WTC11 (cell line): ENCODE data around the gene MRPS5. TPM values are rescaled to one million over a fixed set of nuclear protein-coding genes. Genes with fewer than 3 reads are reported as not detected.

Experiments
- ATAC-seq: fragments of 200-7000 bp; cut with Tn5 transposase; 2 replicates; pipeline ENCODE4 v1.10.0; 2021; ENCODE audit warnings: mild to moderate bottlenecking, moderate library complexity
- CTCF ChIA-PET: fragments of 300-600 bp; sonication (Branson Sonifier 250); formaldehyde crosslinking; loops from one replicate; lab custom pipeline; 2021; ENCODE audit warnings: antibody characterized with exemption; lab: Charles Lee
- POLR2A ChIA-PET: fragments of 350-600 bp; sonication (Branson Sonifier 250); formaldehyde crosslinking; loops from one replicate; lab custom pipeline; 2021; ENCODE audit warnings: antibody characterized with exemption; lab: Charles Lee
- DNase-seq: peaks from one replicate; pipeline ENCODE4 v3.0.0; 2021; ENCODE audit warnings: low spot score
- H3K27ac Mint-ChIP-seq: 2 replicates; pipeline ENCODE4 v1.8.0; 2021; ENCODE audit warnings: mixed read lengths
- H3K27me3 Mint-ChIP-seq: 2 replicates; pipeline ENCODE4 v1.8.0; 2021; ENCODE audit warnings: low read depth, mild to moderate bottlenecking, moderate library complexity, mixed read lengths
- H3K36me3 Mint-ChIP-seq: 2 replicates; pipeline ENCODE4 v1.8.0; 2021; ENCODE audit warnings: mixed read lengths
- H3K4me1 Mint-ChIP-seq: 2 replicates; pipeline ENCODE4 v1.8.0; 2022; ENCODE audit warnings: mixed read lengths
- H3K4me3 Mint-ChIP-seq: 2 replicates; pipeline ENCODE4 v1.8.0; 2021; ENCODE audit warnings: mild to moderate bottlenecking, moderate library complexity, mixed read lengths
- H3K9me3 Mint-ChIP-seq: 2 replicates; pipeline ENCODE4 v1.8.0; 2021; ENCODE audit warnings: mixed read lengths
- CREB1 ChIP-seq: sonication (generic); formaldehyde crosslinking; IDR thresholded peaks from 2 replicates; pipeline ENCODE4 v1.8.0; 2023; ENCODE audit warnings: mild to moderate bottlenecking, missing genetic modification reagents
- CREM ChIP-seq: sonication (generic); formaldehyde crosslinking; IDR thresholded peaks from 2 replicates; pipeline ENCODE4 v1.8.1; 2022; ENCODE audit warnings: mild to moderate bottlenecking, missing genetic modification reagents, moderate library complexity
- EMX1 ChIP-seq: fragments of 250-450 bp; sonication (Bioruptor Pico); IDR thresholded peaks from 2 replicates; pipeline ENCODE4 v1.8.0; 2021; ENCODE audit warnings: mild to moderate bottlenecking
- JAZF1 ChIP-seq: fragments of 250-450 bp; sonication (Bioruptor Pico); IDR thresholded peaks from 2 replicates; pipeline ENCODE4 v1.9.0; 2021; ENCODE audit warnings: moderate library complexity, mild to moderate bottlenecking, inconsistent platforms
- JUN ChIP-seq: sonication (generic); formaldehyde crosslinking; IDR thresholded peaks from 2 replicates; pipeline ENCODE4 v1.8.0; 2023; ENCODE audit warnings: mild to moderate bottlenecking, missing genetic modification reagents
- MYBL2 ChIP-seq: sonication (generic); formaldehyde crosslinking; IDR thresholded peaks from 2 replicates; pipeline ENCODE4 v1.8.1; 2023; ENCODE audit warnings: mild to moderate bottlenecking, moderate library complexity, missing genetic modification reagents
- NR3C1 ChIP-seq: sonication (generic); formaldehyde crosslinking; conservative IDR thresholded peaks from 2 replicates; pipeline ENCODE4 v1.8.1; 2023; ENCODE audit warnings: low read depth, mild to moderate bottlenecking, missing genetic modification reagents
- SMAD3 ChIP-seq: sonication (generic); formaldehyde crosslinking; IDR thresholded peaks from 2 replicates; pipeline ENCODE4 v1.8.0; 2022; ENCODE audit warnings: missing genetic modification reagents, mild to moderate bottlenecking, borderline replicate concordance
- ZNF138 ChIP-seq: sonication (generic); formaldehyde crosslinking; conservative IDR thresholded peaks from 2 replicates; pipeline ENCODE4 v1.8.1; 2022; ENCODE audit warnings: mild to moderate bottlenecking, moderate library complexity, missing genetic modification reagents
- ZNF317 ChIP-seq: sonication (generic); formaldehyde crosslinking; IDR thresholded peaks from 2 replicates; pipeline ENCODE4 v1.8.1; 2023; ENCODE audit warnings: low read depth, mild to moderate bottlenecking, moderate library complexity, missing genetic modification reagents, borderline replicate concordance
- total RNA-seq: library from RNA; stranded (reverse); gene quantifications from 3 replicates; pipeline ENCODE4 v1.2.3, GENCODE V29; 2021
- TF ChIP-seq, protein P1 (sequence below): sonication (generic); formaldehyde crosslinking; conservative IDR thresholded peaks from 2 replicates; pipeline ENCODE4 v1.8.1; 2023; ENCODE audit warnings: mild to moderate bottlenecking, low read depth, missing genetic modification reagents, moderate library complexity
- TF ChIP-seq, protein P2 (sequence below): sonication (generic); formaldehyde crosslinking; IDR thresholded peaks from 2 replicates; pipeline ENCODE4 v1.8.0; 2023; ENCODE audit warnings: missing genetic modification reagents
- TF ChIP-seq, protein P3 (sequence below): sonication (generic); formaldehyde crosslinking; IDR thresholded peaks from 2 replicates; pipeline ENCODE4 v1.8.1; 2022; ENCODE audit warnings: mild to moderate bottlenecking, missing genetic modification reagents, moderate library complexity, borderline replicate concordance
- TF ChIP-seq, protein P4 (sequence below): sonication (generic); formaldehyde crosslinking; IDR thresholded peaks from 2 replicates; pipeline ENCODE4 v1.8.0; 2023; ENCODE audit warnings: missing genetic modification reagents, mild to moderate bottlenecking, borderline replicate concordance
- TF ChIP-seq, protein P5 (sequence below): fragments of 250-450 bp; sonication (Bioruptor Pico); IDR thresholded peaks from 2 replicates; pipeline ENCODE4 v1.8.0; 2021; ENCODE audit warnings: mild to moderate bottlenecking
- TF ChIP-seq, protein P6 (sequence below): fragments of 250-450 bp; sonication (Bioruptor Pico); conservative IDR thresholded peaks from 2 replicates; pipeline ENCODE4 v1.9.0; 2021; ENCODE audit warnings: mild to moderate bottlenecking
- TF ChIP-seq, protein P7 (sequence below): fragments of 250-450 bp; sonication (Bioruptor Pico); IDR thresholded peaks from 2 replicates; pipeline ENCODE4 v1.9.0; 2021; ENCODE audit warnings: mild to moderate bottlenecking
- TF ChIP-seq, protein P8 (sequence below): sonication (generic); formaldehyde crosslinking; IDR thresholded peaks from 2 replicates; pipeline ENCODE4 v1.8.1; 2022; ENCODE audit warnings: missing genetic modification reagents, borderline replicate concordance

The MRPS5 gene
- total RNA-seq, 1 experiment from 2014 or later, result 70.3 TPM

DNA sequence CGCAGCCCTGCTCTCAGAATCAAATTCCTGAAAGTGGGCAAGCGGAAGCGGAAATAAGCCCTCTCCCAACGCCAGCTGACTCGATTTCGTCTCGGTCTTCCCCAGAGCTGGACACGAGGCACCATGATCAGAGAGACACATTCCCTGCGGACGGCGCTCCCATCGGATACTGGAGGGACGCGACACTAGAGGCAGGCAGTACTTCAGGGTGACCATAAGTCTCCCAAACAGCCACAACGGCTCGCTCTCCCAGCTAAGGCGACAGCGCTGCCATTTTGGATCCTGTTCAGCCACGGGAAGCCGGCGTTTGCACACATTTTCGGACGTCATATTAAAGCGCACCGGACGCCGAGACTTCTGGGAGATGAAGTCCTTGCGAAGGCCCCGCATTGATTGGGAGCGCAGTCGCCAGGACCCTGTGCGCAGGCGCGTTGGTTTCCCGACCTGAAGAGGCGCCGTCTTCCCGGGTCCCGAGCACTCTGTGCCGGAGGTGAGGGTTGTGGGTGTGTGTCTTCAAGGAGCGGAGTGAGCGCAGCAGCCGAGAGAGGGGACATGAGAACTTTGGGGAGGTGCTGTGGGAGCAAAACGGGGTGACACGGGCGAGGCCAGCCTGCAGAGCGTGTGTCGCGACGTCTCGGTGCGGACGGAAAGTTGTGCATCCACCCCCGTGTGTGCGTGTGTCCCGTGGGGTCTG lies 43.9 kb upstream of the MRPS5 start, which contains the start of gene ZNF2:
ZNF2 (plus strand) TSS at position 439 of the 694 bp plus-strand sequence. CDS start 10,418 bp downstream, outside the sequence.
- peak; percentile 98 for DNase-seq
- H3K4me1 Mint-ChIP-seq, result peaks cover 20% of the 10 kb centered on the region
- ChIA-PET POLR2A (interaction anchor here (0.6 to 1.7 kb wide), 2 partner anchors 44 to 79 kb away, joined by 4 to 6 read pairs; partner anchors contain the start of gene MRPS5), CTCF (interaction anchor here (0.6 to 2.6 kb wide), 6 partner anchors 40 to 228 kb away, joined by 3 to 9 read pairs (median 4); no protein-coding TSS in a partner anchor)
- peak; percentile 99 for ATAC-seq
- no peaks in the 10 kb centered on the region for H3K9me3 Mint-ChIP-seq
- H3K36me3 Mint-ChIP-seq, result no peaks in the 10 kb centered on the region
- H3K4me3 Mint-ChIP-seq, result peak within 1 kb of the TSS; percentile 98
- H3K27ac Mint-ChIP-seq, result peak within 1 kb of the TSS; percentile 96
- peaks cover 1% of the 10 kb centered on the region; the same call in 1 of the 2 replicates for H3K27me3 Mint-ChIP-seq
- TF ChIP-seq NR3C1 (CRISPR knock-in tag) (no peak), ZNF317 (CRISPR knock-in tag) (no peak), CREM (CRISPR knock-in tag) (peak; percentile 96), MYBL2 (CRISPR knock-in tag) (no peak), JUN (peak; percentile 55; the same call in 1 of the 2 replicates), CREB1 (0 out of 2 replicates have a peak, but pooled peaks have one; percentile 35), ZNF138 (no peak), JAZF1 (no peak), EMX1 (no peak), SMAD3 (0 out of 2 replicates have a peak, but pooled peaks have one; percentile 79)
- TF ChIP-seq, protein P1, sequence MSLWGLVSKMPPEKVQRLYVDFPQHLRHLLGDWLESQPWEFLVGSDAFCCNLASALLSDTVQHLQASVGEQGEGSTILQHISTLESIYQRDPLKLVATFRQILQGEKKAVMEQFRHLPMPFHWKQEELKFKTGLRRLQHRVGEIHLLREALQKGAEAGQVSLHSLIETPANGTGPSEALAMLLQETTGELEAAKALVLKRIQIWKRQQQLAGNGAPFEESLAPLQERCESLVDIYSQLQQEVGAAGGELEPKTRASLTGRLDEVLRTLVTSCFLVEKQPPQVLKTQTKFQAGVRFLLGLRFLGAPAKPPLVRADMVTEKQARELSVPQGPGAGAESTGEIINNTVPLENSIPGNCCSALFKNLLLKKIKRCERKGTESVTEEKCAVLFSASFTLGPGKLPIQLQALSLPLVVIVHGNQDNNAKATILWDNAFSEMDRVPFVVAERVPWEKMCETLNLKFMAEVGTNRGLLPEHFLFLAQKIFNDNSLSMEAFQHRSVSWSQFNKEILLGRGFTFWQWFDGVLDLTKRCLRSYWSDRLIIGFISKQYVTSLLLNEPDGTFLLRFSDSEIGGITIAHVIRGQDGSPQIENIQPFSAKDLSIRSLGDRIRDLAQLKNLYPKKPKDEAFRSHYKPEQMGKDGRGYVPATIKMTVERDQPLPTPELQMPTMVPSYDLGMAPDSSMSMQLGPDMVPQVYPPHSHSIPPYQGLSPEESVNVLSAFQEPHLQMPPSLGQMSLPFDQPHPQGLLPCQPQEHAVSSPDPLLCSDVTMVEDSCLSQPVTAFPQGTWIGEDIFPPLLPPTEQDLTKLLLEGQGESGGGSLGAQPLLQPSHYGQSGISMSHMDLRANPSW (CRISPR knock-in tag), result no peak
- TF ChIP-seq, protein P2, sequence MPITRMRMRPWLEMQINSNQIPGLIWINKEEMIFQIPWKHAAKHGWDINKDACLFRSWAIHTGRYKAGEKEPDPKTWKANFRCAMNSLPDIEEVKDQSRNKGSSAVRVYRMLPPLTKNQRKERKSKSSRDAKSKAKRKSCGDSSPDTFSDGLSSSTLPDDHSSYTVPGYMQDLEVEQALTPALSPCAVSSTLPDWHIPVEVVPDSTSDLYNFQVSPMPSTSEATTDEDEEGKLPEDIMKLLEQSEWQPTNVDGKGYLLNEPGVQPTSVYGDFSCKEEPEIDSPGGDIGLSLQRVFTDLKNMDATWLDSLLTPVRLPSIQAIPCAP (CRISPR knock-in tag), result peak; percentile 61
- TF ChIP-seq, protein P3, sequence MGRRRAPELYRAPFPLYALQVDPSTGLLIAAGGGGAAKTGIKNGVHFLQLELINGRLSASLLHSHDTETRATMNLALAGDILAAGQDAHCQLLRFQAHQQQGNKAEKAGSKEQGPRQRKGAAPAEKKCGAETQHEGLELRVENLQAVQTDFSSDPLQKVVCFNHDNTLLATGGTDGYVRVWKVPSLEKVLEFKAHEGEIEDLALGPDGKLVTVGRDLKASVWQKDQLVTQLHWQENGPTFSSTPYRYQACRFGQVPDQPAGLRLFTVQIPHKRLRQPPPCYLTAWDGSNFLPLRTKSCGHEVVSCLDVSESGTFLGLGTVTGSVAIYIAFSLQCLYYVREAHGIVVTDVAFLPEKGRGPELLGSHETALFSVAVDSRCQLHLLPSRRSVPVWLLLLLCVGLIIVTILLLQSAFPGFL (CRISPR knock-in tag), result no peak
- TF ChIP-seq, protein P4, sequence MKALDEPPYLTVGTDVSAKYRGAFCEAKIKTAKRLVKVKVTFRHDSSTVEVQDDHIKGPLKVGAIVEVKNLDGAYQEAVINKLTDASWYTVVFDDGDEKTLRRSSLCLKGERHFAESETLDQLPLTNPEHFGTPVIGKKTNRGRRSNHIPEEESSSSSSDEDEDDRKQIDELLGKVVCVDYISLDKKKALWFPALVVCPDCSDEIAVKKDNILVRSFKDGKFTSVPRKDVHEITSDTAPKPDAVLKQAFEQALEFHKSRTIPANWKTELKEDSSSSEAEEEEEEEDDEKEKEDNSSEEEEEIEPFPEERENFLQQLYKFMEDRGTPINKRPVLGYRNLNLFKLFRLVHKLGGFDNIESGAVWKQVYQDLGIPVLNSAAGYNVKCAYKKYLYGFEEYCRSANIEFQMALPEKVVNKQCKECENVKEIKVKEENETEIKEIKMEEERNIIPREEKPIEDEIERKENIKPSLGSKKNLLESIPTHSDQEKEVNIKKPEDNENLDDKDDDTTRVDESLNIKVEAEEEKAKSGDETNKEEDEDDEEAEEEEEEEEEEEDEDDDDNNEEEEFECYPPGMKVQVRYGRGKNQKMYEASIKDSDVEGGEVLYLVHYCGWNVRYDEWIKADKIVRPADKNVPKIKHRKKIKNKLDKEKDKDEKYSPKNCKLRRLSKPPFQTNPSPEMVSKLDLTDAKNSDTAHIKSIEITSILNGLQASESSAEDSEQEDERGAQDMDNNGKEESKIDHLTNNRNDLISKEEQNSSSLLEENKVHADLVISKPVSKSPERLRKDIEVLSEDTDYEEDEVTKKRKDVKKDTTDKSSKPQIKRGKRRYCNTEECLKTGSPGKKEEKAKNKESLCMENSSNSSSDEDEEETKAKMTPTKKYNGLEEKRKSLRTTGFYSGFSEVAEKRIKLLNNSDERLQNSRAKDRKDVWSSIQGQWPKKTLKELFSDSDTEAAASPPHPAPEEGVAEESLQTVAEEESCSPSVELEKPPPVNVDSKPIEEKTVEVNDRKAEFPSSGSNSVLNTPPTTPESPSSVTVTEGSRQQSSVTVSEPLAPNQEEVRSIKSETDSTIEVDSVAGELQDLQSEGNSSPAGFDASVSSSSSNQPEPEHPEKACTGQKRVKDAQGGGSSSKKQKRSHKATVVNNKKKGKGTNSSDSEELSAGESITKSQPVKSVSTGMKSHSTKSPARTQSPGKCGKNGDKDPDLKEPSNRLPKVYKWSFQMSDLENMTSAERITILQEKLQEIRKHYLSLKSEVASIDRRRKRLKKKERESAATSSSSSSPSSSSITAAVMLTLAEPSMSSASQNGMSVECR (CRISPR knock-in tag), result peak; percentile 12; the same call in 1 of the 2 replicates
- TF ChIP-seq, protein P5, sequence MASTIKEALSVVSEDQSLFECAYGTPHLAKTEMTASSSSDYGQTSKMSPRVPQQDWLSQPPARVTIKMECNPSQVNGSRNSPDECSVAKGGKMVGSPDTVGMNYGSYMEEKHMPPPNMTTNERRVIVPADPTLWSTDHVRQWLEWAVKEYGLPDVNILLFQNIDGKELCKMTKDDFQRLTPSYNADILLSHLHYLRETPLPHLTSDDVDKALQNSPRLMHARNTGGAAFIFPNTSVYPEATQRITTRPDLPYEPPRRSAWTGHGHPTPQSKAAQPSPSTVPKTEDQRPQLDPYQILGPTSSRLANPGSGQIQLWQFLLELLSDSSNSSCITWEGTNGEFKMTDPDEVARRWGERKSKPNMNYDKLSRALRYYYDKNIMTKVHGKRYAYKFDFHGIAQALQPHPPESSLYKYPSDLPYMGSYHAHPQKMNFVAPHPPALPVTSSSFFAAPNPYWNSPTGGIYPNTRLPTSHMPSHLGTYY (CRISPR knock-in tag), result no peak
- TF ChIP-seq, protein P6, sequence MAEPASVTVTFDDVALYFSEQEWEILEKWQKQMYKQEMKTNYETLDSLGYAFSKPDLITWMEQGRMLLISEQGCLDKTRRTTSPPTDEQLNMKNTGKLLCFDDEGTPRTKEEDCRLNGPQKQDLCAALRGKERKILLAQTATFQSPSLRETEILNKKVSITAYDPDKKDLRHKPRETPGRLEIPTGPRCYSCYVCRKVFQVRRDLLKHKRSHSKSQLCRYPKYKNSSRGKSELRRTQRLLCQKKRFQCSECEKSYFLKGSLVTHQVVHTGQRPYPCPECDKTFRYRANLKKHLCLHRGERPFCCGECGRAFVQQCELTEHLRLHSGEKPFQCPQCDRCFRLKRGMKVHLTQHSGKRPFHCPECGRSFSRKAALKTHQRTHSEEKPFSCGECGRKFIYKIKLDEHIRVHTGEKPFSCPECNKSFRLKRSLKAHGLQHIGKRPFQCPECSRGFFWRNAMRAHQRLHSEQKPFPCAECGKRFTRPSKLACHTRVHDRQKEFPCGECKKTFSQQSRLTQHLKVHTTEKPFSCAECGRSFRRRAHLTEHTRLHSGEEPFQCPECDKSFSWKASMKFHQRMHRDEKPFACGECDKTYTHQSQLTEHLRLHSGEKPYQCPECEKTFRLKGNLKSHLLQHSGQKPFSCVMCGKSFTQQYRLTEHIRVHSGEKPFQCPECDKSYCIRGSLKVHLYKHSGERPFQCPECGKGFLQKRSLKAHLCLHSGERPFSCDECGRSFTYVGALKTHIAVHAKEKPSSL, result no peak
- TF ChIP-seq, protein P7, sequence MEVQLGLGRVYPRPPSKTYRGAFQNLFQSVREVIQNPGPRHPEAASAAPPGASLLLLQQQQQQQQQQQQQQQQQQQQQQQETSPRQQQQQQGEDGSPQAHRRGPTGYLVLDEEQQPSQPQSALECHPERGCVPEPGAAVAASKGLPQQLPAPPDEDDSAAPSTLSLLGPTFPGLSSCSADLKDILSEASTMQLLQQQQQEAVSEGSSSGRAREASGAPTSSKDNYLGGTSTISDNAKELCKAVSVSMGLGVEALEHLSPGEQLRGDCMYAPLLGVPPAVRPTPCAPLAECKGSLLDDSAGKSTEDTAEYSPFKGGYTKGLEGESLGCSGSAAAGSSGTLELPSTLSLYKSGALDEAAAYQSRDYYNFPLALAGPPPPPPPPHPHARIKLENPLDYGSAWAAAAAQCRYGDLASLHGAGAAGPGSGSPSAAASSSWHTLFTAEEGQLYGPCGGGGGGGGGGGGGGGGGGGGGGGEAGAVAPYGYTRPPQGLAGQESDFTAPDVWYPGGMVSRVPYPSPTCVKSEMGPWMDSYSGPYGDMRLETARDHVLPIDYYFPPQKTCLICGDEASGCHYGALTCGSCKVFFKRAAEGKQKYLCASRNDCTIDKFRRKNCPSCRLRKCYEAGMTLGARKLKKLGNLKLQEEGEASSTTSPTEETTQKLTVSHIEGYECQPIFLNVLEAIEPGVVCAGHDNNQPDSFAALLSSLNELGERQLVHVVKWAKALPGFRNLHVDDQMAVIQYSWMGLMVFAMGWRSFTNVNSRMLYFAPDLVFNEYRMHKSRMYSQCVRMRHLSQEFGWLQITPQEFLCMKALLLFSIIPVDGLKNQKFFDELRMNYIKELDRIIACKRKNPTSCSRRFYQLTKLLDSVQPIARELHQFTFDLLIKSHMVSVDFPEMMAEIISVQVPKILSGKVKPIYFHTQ (CRISPR knock-in tag), result no peak
- TF ChIP-seq, protein P8, sequence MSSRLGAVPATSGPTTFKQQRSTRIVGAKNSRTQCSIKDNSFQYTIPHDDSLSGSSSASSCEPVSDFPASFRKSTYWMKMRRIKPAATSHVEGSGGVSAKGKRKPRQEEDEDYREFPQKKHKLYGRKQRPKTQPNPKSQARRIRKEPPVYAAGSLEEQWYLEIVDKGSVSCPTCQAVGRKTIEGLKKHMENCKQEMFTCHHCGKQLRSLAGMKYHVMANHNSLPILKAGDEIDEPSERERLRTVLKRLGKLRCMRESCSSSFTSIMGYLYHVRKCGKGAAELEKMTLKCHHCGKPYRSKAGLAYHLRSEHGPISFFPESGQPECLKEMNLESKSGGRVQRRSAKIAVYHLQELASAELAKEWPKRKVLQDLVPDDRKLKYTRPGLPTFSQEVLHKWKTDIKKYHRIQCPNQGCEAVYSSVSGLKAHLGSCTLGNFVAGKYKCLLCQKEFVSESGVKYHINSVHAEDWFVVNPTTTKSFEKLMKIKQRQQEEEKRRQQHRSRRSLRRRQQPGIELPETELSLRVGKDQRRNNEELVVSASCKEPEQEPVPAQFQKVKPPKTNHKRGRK (CRISPR knock-in tag), result no peak
